Pons (tissue), 1 donor: ENCODE data around the gene NRARP.

ENCODE experiments used
- DNase-seq: peaks from one replicate; pipeline ENCODE4 v3.0.0-alpha.2; 2016; ENCODE audit warnings: low spot score

The NRARP gene

DNA sequence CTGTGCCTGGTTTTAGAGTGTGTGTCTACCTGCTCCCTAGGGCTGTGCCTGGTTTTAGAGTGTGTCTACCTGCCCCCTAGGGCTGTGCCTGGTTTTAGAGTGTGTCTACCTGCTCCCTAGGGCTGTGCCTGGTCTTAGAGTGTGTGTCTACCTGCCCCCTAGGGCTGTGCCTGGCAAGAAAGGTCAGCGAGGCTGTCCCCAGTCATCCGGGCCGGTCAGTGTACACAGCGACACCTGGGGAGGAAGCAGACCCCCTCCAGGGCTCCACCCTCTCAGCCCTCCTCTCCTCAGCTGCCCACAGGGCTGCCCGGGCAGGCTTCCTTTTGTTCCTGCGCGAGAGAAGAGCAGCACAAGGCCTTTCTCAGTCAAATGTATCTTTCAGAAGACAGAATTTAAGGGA, 4.1 kb downstream of the NRARP start:
- DNase-seq, result no peak

DNA sequence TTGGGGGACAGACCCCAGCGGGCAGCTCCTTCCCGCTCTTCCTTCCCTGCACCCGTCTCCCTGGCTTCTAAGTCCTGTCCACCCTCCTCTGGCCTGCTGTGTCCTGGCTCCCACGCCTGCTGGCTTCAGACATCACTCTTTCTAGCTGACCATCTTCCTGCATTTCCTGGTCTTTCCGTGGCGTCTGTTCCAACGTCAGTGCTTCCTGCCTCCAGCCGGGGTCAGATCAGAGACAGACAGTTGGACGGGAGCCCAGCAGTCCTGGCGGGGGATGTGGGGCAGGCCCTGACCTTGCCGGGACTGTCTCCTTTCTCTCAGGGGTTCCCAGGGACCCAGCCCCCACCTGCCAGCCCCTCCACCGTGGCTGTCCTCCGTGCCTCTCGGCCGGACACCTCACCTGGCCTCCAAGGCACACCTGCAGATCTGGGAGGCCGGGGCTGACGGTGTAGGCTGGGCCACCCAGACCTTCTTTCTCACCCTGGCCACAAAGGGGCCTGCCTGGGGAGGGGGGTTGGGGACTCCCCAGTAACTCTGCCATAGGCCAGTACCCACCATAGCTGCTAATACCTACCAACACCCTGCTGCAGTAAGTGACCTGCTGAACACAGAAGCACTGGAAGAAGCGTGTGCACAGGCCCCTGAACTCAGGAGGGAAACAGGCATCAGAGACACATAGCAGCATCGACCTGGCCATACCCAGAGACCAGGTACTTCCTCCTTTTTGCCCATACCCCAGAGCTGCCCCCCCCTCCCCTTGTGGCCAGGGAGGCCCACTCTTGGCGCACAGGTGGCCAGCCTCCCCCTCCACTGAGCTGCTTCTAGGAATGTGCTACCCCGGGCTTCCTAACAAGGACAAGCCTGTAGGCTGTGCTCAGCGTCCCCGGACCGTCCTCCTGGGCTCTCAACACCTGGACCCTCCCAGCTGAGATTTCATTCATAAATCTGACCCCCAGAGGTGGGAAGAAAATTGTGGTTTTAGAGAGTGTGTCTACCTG, 5.1 kb downstream of the NRARP start:
- no peak for DNase-seq

DNA sequence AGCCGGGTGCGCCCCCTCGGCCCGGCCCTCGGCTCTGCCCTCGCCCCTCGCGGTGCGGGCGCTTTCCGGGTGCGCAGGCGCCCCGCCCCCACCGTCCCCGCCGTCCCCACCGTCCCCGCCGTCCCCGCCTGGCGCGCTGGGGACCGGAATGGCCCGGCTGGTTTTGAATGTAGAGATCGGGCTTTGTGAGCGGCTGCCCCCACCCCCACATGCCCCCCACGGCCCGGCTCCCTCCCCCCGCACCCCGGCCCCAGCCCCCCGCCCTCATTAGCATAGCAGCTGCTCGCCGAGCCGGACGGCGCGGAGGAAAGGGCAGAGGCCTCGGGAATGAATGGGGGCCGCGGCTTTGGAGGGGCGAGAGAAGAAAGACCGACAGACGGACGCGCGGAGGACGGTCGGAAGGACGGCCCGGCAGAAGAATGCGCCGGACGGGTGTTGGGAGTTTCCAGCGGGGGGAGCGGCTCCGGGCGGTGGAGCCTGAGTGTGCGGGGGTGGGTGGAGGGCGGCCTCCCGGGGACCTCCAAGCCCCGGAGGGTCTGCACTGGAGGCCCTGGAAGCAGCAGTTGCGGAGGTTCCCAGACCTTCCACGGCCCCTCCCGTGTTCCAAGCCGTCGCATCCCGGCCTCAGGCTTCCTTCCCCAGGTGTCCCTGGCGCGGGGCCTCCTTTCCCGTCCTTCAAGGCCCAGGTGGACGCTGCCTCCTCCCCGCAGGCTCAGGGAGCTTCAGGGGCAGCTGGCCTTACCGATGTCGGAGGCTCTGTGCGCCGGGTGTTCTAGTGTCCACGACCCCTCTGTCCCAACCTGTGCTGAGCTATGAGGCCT, 6.0 kb downstream of the NRARP start:
- DNase-seq, result no peak

DNA sequence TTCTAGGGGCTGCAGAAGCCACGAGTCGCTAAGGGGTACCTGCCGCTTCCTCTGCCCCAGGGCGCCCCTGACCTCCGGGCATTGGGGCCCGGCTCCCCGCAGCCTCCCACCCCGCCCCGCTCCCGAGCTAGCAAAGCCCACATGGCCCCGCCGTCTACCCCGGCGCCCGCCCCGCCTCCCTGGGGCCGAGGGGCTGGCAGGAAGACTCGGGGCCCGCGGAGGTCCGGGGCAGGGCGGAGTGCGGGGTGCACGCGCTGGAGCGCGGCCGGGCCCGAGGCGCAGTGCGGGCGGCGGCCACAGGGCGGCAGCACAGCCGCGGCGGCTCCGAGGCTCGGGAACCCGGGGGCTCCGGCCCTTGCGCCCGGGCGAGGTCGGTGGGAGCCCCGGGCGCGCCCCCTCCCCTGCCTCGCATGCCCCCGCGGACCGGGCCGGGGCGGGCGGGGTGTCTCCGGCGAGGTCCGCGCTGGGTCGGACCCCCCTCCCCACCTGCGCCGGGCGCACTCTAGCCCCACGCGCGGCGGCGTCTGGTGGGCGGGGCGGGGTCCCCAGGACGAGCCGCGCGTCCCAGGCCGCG, 6.7 kb downstream of the NRARP start:
- DNase-seq, result no peak

DNA sequence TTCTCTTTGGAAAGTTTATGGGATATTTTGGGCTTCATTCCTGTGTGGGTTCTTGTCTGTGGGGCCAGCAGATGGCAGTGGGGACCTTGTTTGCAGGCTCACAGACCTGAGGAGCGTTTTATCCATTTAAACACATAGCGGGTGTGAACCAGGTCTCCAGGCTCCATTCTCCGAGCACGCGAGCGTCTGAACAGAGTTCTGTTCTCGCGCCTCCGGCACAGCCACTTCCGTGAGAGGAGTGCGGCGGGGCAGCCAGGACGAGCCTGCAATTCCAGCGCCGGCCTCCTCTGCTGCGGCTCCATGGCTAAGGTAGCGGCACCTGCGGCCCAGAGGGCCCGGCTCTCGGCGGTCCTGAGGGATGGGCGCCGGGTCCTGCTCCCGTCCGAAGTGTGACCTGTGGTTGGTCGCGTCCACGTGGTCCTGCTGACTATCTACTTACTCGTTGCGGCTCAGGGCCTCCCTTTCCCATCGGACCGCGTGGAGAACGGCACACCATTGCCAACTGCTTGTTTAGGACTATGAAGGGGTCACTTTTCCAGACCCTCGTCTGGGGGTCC, 7.3 kb downstream of the NRARP start:
- no peak for DNase-seq

DNA sequence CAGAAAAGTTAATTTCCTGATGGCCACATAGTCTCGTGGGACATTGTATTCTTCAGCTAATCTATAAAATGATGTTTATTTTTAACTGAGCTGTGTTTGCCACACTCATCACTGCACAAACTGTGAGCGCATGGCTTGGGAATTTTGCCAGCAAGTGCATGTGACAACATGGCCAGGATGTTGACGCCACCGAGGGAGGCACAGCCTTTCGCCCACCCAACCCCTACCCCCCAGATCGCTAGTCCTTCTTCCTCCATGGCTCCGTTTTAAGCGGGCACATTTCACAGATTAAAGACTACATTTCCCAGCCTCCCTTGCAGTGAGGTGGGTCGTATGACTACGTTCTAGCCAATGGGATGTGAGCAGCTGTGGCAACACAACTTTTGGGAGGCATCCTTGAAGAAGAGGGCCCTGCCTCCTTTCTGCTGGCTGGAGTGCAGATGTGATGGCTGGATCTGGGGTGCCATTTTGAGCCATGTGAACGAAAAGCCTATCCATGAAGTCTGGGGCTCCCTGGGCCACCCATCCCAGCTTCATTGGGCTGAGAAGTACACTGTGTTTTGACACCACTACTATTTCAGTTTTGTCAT, 7.9 kb downstream of the NRARP start:
- no peak for DNase-seq

DNA sequence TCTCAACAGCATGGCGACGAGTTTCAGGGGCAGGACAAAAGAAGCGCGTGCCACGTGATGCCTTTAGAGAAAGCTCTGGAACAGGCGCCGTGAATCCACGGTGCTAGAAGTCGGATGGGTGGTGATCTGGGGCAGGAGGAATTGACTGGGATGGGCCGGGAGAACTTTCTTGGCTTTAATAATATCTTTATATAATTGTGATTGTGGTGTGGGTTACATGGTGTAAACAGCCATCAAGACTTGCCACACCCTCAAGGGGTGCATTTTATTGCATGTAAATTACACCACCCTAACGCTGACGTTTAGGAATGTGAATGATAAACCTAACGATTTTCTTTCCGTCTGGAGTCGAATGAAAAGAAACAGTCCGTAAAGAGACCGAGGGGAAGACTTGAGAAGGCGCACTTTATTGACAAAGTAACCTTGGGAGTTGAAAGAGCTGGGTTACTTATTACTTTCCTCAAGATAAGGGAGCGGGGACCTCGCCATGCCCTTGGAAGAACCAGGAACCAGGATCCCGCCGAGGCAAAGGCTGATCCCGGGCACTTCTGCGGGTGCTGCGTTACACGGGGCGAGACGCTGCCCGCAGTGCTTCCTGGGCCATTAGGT, 8.5 kb downstream of the NRARP start:
- DNase-seq, result no peak

DNA sequence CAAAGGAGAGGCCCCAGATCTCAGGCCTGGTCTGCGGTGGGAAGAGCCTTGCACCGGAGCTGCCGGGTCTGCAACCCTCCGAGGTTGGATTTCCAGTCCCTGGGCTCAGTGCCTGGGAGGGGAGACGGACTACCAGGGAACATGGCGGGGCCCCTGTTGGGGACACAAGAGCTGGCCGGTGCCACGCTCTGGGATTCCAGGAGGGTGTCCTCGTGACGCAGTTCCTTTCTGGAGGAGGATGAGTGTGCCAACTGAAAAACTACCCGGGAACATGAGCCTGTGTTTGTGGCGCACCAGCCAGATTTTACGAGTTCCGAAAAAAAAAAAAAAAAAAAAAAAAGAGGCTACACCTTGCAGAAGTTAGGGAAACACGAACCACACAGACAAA, 9.0 kb downstream of the NRARP start:
- DNase-seq, result no peak

DNA sequence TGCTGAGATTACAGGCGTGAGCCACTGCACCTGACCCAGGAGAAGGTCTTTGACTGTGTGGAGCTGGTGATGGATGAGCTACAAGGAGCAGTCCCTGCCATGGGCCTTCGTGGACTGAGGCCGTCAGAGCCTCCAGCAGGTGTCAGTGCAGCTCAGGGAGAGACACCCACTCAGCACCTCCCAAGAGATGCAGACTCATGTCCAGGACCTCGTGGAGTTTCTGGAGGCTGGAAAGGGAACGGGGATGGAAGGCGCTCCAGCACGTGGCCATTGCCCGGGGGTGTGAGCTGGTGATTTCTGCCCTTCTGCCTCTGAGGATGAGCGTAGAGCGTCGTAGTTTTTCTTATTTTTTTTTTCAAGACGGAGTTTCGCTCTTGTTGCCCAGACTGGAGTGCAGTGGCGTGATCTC, 15.1 kb downstream of the NRARP start:
- no peak for DNase-seq

DNA sequence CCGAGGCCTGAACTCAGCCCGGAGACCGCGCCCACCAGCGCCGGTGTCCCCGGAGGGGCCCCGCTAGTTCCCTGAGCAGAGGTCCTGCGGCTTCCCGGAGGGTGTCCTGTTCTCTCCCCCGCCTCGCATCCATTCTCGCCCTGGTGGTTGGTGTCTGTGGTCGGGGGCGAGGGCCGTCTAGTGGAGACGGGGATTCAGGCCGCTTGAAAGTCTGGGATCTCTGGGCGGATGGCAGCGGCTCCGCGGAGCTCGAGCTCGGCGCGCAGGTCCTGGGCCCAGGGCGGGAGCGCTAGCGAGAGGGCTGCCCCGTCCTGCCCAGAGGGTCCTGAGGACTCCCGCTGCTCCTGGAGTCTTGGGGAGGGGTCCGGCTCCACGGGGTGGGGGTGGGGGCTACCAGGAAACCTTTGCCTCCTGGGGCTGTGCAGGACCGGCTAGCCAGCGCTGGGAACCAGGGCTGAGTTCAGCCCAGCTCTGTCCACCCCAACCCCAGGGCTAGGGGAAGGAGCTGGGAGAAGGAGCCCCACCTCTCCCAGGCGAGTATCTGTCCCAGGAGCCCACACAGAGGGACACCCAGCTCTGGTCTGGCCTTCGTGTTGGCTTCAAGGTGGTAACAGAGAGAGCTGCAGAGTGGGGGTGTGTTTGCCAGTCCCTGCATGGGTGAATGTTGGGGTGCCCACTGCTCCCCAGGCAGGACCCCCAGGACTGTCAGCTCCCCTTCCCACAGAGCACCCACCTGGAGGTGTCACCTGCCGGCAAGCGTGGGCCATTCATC, 20.5 kb downstream of the NRARP start:
- DNase-seq, result no peak

DNA sequence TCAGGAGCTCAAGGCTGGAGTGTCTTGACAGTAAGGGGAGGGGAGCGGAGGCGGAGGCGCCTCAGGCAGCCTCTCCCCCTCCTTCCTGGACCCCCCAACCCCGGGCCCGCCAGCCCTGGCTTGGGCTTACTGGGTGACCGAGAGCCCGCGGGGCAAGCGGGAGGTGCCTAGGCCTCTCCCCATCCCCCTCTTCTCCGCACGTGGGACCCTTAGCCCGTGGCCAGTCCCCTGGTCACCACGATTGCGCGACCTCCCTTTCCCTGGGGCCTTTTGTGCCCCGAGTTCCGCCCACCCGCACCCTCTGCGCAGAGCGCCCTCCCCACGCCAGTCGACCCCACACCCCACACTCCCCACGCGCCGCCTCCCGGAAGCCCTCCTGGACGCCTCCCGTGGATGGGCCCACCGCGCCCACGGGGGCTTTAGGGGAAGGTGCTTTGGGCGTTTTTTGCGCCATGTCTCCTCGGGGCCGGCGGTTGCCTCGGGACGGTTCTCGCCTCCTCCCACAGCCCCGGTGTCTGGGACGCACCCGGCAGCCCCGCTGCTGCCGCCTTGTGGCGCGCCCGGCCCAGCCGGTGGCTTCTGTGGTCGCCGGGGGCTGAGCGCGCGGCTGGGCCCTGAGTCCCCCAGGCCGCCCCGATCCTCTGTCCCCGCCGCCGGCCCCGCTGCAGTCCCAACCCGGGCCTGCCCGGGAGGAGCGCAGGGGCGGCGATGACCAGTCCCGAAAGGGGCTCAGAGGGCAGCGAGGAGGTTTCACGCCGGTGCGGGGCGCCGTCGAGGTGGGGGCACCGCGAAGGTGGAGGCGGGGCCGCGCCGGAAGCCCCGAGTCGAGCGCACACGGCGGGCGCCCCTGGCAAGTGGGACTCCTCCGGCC, 21.4 kb downstream of the NRARP start:
- no peak for DNase-seq

DNA sequence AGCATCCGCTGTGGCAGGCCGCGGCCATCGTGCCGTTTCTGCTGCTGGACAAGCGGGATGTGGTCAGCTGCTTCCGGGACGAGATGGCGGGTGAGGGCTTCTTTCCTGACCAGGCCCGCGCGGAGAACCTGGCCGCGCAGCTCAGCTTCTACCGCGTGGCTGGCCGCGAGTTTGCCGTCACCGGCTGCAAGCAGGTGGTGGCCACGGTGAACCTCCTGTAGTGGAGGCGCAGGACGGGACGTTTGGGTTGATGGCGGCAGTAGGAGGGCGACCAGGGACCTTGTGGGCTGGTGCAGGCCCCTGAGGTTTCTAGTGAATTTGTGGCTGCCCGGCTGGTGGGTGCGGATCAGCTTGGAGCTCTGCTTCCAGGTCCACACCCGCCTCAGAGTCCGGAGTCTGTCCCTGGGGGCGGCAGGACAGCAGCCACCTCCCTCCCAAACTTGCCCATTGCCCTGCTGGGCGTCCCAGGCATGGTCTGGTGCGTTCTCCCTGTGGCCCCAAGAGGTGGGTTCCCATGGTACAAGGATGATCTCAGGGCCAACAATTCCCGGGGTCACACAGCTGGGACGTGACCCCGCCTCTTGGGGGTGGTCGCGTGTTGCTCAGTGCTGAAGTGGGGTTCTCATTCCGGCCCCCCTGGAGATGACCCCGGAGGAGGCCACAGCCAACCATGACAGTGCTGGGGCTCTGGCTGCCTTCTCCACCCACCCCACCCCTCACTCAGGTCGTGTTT, 22.2 kb downstream of the NRARP start:
- no peak for DNase-seq

DNA sequence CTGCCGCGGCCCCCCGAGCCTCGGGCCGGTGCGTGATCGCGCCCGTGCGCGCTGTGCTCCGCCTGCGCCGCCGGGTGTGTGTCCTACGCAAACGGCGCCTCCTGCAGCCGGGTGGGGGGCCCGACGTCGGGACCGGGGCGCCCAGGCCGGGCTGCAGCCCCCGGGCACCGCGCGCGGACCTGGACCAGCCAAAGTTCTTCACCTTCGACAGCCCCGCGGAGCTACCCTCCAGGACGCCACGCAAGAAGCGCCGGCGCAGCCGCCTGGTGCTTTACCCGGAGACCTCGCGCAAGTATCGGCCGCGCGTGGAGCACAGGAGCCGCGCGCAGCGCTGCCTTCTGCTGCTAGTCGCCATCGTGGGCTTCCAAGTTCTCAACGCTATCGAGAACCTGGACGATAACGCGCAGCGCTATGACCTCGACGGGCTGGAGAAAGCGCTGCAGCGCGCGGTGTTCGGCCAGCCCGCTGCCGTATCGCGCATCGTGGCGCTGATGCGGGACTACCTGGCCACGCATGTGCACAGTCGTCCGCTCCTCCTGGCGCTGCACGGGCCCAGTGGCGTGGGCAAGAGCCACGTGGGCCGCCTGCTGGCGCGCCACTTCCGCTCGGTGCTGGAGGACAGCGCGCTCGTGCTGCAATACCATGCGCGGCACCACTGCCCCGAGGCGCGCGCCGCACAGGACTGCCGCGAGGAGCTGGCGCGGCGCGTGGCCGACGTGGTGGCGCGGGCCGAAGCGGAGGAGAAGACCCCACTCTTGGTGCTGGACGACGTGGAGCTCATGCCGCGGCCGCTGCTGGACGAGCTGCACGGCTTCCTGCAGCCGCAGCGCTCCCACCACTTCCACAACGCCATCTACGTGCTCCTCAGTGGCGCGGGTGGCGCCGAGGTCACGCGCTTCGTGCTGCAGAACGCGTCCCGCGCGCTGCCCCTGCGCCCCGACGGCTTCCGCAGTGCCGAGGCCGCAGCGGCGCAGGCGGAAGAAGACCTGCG, 23.1 kb downstream of the NRARP start:
- DNase-seq, result no peak

DNA sequence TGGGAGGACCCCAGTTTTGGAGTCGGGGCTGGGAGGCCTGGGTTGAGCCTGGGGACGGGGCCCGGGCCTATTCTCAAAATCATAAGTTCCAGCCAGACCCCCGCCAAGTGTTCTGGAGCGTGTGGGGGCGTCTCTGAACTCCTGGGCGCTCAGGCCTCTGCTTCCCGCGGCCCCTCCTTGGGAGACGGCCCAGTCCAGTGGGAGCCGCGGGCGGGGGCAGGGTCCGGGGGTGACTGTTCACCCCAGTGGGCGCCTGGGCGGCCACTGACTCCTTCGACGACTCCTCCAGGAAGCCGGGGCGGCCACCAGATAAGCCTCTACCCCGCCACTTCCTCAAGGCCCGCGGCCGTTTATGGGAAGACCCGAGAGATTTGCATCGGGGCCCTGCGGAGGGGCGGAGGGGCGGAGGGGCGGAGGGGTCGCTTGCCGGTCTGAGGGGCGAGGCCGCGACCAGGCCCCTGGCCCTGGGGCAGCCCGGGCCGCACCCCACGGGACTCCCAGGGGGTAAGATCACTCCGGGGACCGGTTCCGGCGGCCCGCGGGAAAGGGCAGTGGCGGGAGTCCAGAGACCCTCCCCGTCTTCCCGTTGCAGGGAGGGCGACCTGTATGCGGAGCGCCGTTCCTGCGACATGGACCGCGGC, 23.9 kb downstream of the NRARP start:
- DNase-seq, result no peak

DNA sequence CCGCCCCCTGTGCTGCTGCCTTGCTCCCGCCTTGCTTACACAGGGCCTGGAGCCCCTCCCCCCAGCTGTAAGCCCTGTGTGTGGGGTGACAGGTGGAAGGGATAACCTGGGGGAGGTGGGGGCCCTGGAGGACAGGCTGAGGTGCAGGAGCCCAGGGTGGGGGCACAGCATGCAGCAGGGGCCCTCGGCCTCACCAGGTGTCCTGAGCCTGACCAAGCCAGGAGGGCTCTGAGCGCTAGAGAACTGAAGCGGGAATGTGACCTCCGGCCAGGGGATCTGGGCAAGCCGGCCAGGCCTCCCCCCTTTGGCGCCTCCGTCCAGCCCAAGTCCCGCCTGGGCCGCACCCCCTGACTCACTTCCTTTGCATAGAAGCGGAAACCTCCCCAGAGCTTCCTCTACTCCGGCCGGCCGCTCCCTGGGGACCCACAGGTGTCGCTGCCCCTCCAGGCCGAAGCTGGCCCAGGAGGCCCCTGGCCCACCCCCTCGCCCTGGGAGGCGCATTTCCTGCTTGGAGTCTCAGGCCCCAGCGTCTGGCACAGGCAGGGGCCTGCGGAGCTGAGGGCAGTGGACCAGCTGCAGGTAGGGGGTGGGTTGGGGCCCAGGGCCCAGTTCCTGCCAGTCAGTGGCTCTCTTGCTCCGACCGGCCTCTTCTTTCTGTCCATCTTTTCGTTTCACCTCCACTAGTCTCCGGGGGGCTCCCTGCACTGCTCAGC, 24.6 kb downstream of the NRARP start, which contains the start of gene TOR4A:
Gene TOR4A (plus strand): TSS at position 398 of the 713 bp plus-strand sequence. CDS start 964 bp downstream, outside the sequence.
- peak; percentile 41 for DNase-seq
